Measurements from ENCODE around the gene MYH11. TPM values are rescaled to one million over a fixed set of nuclear protein-coding genes. Genes with fewer than 3 reads are reported as not detected.
A peak's percentile ranks its signal among the peaks of the same experiment; 100 is the strongest.

MYH11 gene
- total and polyA plus RNA-seq, 2 of the 13 experiments (the other 11 are each of a cell fraction or from before 2014, with no cell fraction given), result not detected

DNA sequence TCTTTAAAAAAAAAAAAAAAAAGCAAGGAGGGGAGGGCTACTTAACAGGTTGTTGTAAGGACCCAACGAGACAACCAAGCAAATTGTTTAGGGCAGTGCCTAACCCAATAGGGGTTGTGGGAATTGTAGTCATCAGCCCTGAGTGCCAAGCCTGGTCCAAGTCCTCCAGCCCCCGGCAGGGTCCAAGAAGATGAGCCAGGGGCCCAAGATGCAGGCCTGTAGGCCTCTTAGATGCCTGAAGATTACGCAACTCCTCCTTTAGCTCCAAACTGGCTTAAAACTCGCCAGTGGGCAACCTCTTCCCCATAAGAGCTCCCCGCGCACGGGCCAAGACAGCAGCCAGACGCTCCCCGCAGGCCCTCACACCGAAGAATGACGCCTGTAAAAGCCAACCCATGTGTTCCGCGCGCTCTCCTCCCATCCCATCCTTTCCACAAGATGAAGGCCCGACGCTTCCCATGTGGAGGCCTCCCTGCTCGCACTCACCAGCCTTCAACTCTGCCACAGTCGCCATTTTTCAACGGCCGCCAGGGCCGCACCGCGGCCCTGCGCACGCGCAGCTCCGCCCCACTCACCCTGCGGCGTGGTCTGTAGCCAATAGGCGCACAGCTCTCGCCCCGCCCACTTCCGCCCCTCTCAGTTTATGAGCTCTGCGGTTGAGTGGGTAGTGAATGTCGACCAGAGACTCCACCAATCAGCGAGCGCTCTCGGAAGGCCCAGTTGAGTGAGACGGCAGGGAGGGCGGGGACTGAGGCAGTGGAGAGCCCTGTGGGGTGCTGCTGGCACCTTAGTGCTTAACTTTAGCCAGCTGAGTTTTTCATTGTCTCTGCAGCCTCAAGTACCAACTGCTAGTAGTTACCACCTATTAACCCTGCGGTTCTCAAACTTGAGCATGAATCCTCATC lies 31.5 kb upstream of the MYH11 start, which contains the start of gene CEP20 (continued):
- TF ChIP-seq SRSF1 (optimal IDR thresholded peaks at IDR 0.05; ENCODE audit: low read depth, low read length) (peak; percentile 90), MTF2 (CRISPR knock-in tag; IDR thresholded peaks at IDR 0.05; ENCODE audit: borderline replicate concordance) (no peak), GZF1 (CRISPR knock-in tag; IDR thresholded peaks at IDR 0.05) (no peak), ZBTB7A (CRISPR knock-in tag; IDR thresholded peaks at IDR 0.05) (no peak), RXRA (CRISPR knock-in tag; IDR thresholded peaks at IDR 0.05) (peak; percentile 55; the same call in 1 of the 2 replicates), TOPORS (CRISPR knock-in tag; IDR thresholded peaks at IDR 0.05) (no peak), TBX3 (IDR thresholded peaks at IDR 0.05; ENCODE audit: borderline replicate concordance) (0 out of 2 replicates have a peak, but pooled peaks have one; percentile 29), ZFP62 (CRISPR knock-in tag; IDR thresholded peaks at IDR 0.05) (no peak), SMC3 (IDR thresholded peaks at IDR 0.05; ENCODE audit: low read length) (no peak), BRCA1 (CRISPR knock-in tag; IDR thresholded peaks at IDR 0.05) (0 out of 2 replicates have a peak, but pooled peaks have one; percentile 32), U2AF2 (IDR thresholded peaks at IDR 0.05; ENCODE audit: low read depth, low read length) (no peak), HOXA5 (CRISPR knock-in tag; IDR thresholded peaks at IDR 0.05) (peak; percentile 76; the same call in 1 of the 2 replicates), MEIS1 (CRISPR knock-in tag; IDR thresholded peaks at IDR 0.05; ENCODE audit: borderline replicate concordance) (peak; percentile 52; the same call in 1 of the 2 replicates), ZNF713 (CRISPR knock-in tag; IDR thresholded peaks at IDR 0.05) (no peak), MXD4 (CRISPR knock-in tag; IDR thresholded peaks at IDR 0.05) (peak; percentile 91), MED8 (CRISPR knock-in tag; IDR thresholded peaks at IDR 0.05; ENCODE audit: insufficient replicate concordance) (no peak), ZNF501 (CRISPR knock-in tag; IDR thresholded peaks at IDR 0.05) (peak; percentile 97)
- TF ChIP-seq, protein P1, sequence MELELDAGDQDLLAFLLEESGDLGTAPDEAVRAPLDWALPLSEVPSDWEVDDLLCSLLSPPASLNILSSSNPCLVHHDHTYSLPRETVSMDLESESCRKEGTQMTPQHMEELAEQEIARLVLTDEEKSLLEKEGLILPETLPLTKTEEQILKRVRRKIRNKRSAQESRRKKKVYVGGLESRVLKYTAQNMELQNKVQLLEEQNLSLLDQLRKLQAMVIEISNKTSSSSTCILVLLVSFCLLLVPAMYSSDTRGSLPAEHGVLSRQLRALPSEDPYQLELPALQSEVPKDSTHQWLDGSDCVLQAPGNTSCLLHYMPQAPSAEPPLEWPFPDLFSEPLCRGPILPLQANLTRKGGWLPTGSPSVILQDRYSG (CRISPR knock-in tag; IDR thresholded peaks at IDR 0.05), result peak; percentile 96
- TF ChIP-seq, protein P2, sequence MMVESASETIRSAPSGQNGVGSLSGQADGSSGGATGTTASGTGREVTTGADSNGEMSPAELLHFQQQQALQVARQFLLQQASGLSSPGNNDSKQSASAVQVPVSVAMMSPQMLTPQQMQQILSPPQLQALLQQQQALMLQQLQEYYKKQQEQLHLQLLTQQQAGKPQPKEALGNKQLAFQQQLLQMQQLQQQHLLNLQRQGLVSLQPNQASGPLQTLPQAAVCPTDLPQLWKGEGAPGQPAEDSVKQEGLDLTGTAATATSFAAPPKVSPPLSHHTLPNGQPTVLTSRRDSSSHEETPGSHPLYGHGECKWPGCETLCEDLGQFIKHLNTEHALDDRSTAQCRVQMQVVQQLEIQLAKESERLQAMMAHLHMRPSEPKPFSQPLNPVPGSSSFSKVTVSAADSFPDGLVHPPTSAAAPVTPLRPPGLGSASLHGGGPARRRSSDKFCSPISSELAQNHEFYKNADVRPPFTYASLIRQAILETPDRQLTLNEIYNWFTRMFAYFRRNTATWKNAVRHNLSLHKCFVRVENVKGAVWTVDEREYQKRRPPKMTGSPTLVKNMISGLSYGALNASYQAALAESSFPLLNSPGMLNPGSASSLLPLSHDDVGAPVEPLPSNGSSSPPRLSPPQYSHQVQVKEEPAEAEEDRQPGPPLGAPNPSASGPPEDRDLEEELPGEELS (CRISPR knock-in tag; IDR thresholded peaks at IDR 0.05), result peak; percentile 10; the same call in 1 of the 2 replicates

Measured in HepG2 (cell line).